SK-N-SH treated with all-trans-retinoic acid at 6 μM for 48 hours (cell line): ENCODE results near the gene RPP40.

Experiments
- ARNTL ChIP-seq: fragments of 450-650 bp; formaldehyde crosslinking; IDR thresholded peaks from 2 replicates; pipeline ENCODE4 v1.5.0; 2020; ENCODE audit warnings: low read depth, mild to moderate bottlenecking, moderate library complexity, borderline replicate concordance
- BACH2 ChIP-seq: fragments of 250-450 bp; sonication (Bioruptor Pico); IDR thresholded peaks from 2 replicates; pipeline ENCODE4 v1.9.0; 2021; ENCODE audit warnings: mild to moderate bottlenecking, borderline replicate concordance
- PATZ1 ChIP-seq: fragments of 250-450 bp; sonication (Bioruptor Pico); IDR thresholded peaks from 2 replicates; pipeline ENCODE4 v1.8.0; 2020; ENCODE audit warnings: mild to moderate bottlenecking, moderate library complexity, borderline replicate concordance
- POU6F1 ChIP-seq: fragments of 250-450 bp; sonication (Bioruptor Pico); IDR thresholded peaks from 2 replicates; pipeline ENCODE4 v1.8.0; 2021; ENCODE audit warnings: low read depth, mild to moderate bottlenecking, moderate library complexity, borderline replicate concordance
- TCF4 ChIP-seq: fragments of 250-450 bp; sonication (Bioruptor Pico); IDR thresholded peaks from 2 replicates; pipeline ENCODE4 v1.8.0; 2021; ENCODE audit warnings: mild to moderate bottlenecking, moderate library complexity, borderline replicate concordance
- TSHZ2 ChIP-seq: fragments of 250-450 bp; sonication (Bioruptor Pico); IDR thresholded peaks from 2 replicates; pipeline ENCODE4 v1.5.0; 2020; ENCODE audit warnings: mild to moderate bottlenecking, moderate library complexity
- ZNF8 ChIP-seq: fragments of 450-650 bp; formaldehyde crosslinking; IDR thresholded peaks from 2 replicates; pipeline ENCODE4 v1.5.0; 2020; ENCODE audit warnings: mild to moderate bottlenecking, moderate library complexity

- no peak for TF ChIP-seq TSHZ2 (CRISPR knock-in tag)
- TF ChIP-seq ZNF8 (CRISPR knock-in tag), result no peak
- no peak for TF ChIP-seq TCF4 (CRISPR knock-in tag)
- no peak for TF ChIP-seq PATZ1
- TF ChIP-seq ARNTL (CRISPR knock-in tag), result no peak
- no peak for TF ChIP-seq POU6F1 (CRISPR knock-in tag)
- no peak for TF ChIP-seq BACH2 (CRISPR knock-in tag)
Observed at GRCh38 chr6:4956625-4957024, 47.2 kb downstream of the RPP40 start.
